Kidney (tissue), 14 donors: ENCODE measurements around the gene WWC1. TPM values are rescaled to one million over a fixed set of nuclear protein-coding genes. Genes with fewer than 3 reads are reported as not detected.

ENCODE experiments used
- DNase-seq, 5 donors: peaks; one replicate each; pipeline ENCODE4 v3.0.0-alpha.2; 2013 to 2020
- FAIRE-seq: peaks from 2 replicates; lab custom pipeline; 2012; peaks lifted over from hg19 to GRCh38; lab: Jason Lieb, UNC
- H3K27ac ChIP-seq, 2 donors: one replicate each; pipeline ENCODE4 v1.7.0; 2013; ENCODE audit warnings: low read depth in 2 of 2, low read length in 2 of 2, inconsistent platforms in 1 of 2
- H3K27me3 ChIP-seq: one replicate; pipeline ENCODE4 v1.7.1; 2013; ENCODE audit warnings: low read length, inconsistent platforms; ENCODE audit not compliant: control insufficient read depth, insufficient read depth
- H3K36me3 ChIP-seq, 3 donors: one replicate each; pipeline versions ENCODE4 v1.7.0 to v1.7.1; 2013; ENCODE audit warnings: low read length in 3 of 3, control low read depth in 1 of 3, inconsistent platforms in 1 of 3; ENCODE audit not compliant: insufficient read depth in 3 of 3, control insufficient read depth in 2 of 3
- H3K4me1 ChIP-seq, 3 donors: one replicate each; pipeline versions ENCODE4 v1.7.0 to v1.7.1; 2013; ENCODE audit warnings: low read length in 3 of 3, inconsistent platforms in 1 of 3, low read depth in 1 of 3; ENCODE audit not compliant: control insufficient read depth in 2 of 3, insufficient read depth in 2 of 3
- H3K4me3 ChIP-seq, 3 donors: one replicate each; pipeline versions ENCODE4 v1.7.0 to v1.8.1; 2013; ENCODE audit warnings: low read length in 3 of 3, control low read depth in 1 of 3, inconsistent platforms in 1 of 3
- H3K9ac ChIP-seq, 3 donors: one replicate each; pipeline versions ENCODE4 v1.7.0 to v1.7.1; 2013; ENCODE audit warnings: low read length in 3 of 3, control low read depth in 1 of 3, inconsistent platforms in 1 of 3
- H3K9me3 ChIP-seq, 3 donors: one replicate each; pipeline versions ENCODE4 v1.7.0 to v1.7.1; 2013; ENCODE audit warnings: low read length in 3 of 3, control low read depth in 1 of 3, inconsistent platforms in 1 of 3; ENCODE audit not compliant: control insufficient read depth in 2 of 3, insufficient read depth in 1 of 3
- intact Hi-C: fragments of 100-400 bp; cut with DNase I; formaldehyde crosslinking; loops from one replicate; pipeline ENCODE4 v1.11.1; 2022
- polyA plus RNA-seq: library from polyadenylated mRNA; stranded (reverse); fragments of 350-450 nt; fragmentation: Illumina TruSeq; extraction: RNeasy Lipid Tissue Mini Kit (QIAGEN cat#74804); gene quantifications from one replicate; pipeline ENCODE4 v1.2.3, GENCODE V29; 2014; ENCODE audit warnings: low read depth, low replicate concordance; ENCODE audit not compliant: insufficient read depth
- total RNA-seq: library from RNA; stranded (reverse); fragmentation: NEBNext Ultra II Directional; extraction: Animal tissue kit (Norgen Biotek cat#: 25700); gene quantifications from one replicate; pipeline ENCODE4 v1.2.1, GENCODE V29; 2021
- TF ChIP-seq, protein P1 (sequence below): IDR thresholded peaks from 3 replicates; pipeline ENCODE4 v1.5.1; 2012; ENCODE audit warnings: mild to moderate bottlenecking, moderate library complexity, borderline replicate concordance; ENCODE audit not compliant: insufficient read depth; ENCODE audit errors: extremely low read depth
- donor health status: control.
- donor health status: control.
- donor health status: control.
- donor health status: control.
- donor health status: control.
- donor health status: DM: yes; HTN: yes; CAD: no.
- donor health status: Normal renal cell carcinoma (clear cell type).

WWC1 gene
- total and polyA plus RNA-seq, 2 donors from 2014 or later, result 74.4 to 174 TPM

DNA sequence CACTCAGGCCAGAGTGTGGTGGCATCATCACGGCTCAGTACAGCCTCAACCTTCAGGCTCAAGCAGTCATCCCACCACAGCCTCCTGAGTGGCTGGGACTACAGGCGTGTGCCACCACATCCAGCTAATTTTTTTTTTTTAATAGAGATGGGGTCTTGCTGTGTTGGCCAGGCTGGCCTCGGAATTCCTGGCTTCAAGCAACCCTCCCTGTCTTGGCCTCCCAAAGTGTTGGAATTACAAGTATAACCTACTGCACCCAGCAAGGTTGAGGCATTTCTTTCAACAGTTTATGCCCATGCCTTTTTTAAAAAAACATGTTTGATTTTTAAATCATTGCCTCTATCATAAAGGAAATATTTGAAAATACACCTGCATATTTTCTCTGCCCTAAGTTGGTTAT lies 197.6 kb downstream of the WWC1 start:
- DNase-seq, result no peak
- H3K9me3 ChIP-seq, result no peaks in the 10 kb centered on the region
- peaks cover 9 to 33% (median 14%) of the 10 kb centered on the region in 3 donors for H3K36me3 ChIP-seq
- H3K4me1 ChIP-seq, result peaks cover 0 to 7% (median 2%) of the 10 kb centered on the region in 3 donors
- TF ChIP-seq, protein P1, sequence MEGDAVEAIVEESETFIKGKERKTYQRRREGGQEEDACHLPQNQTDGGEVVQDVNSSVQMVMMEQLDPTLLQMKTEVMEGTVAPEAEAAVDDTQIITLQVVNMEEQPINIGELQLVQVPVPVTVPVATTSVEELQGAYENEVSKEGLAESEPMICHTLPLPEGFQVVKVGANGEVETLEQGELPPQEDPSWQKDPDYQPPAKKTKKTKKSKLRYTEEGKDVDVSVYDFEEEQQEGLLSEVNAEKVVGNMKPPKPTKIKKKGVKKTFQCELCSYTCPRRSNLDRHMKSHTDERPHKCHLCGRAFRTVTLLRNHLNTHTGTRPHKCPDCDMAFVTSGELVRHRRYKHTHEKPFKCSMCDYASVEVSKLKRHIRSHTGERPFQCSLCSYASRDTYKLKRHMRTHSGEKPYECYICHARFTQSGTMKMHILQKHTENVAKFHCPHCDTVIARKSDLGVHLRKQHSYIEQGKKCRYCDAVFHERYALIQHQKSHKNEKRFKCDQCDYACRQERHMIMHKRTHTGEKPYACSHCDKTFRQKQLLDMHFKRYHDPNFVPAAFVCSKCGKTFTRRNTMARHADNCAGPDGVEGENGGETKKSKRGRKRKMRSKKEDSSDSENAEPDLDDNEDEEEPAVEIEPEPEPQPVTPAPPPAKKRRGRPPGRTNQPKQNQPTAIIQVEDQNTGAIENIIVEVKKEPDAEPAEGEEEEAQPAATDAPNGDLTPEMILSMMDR, result no peak
- no peak overlapping the region for H3K27ac ChIP-seq
- H3K9ac ChIP-seq, result no peak overlapping the region
- H3K4me3 ChIP-seq, result no peak overlapping the region
- intact Hi-C loops, result no loop called here
- H3K27me3 ChIP-seq, result no peaks in the 10 kb centered on the region
- FAIRE-seq, result no peak

DNA sequence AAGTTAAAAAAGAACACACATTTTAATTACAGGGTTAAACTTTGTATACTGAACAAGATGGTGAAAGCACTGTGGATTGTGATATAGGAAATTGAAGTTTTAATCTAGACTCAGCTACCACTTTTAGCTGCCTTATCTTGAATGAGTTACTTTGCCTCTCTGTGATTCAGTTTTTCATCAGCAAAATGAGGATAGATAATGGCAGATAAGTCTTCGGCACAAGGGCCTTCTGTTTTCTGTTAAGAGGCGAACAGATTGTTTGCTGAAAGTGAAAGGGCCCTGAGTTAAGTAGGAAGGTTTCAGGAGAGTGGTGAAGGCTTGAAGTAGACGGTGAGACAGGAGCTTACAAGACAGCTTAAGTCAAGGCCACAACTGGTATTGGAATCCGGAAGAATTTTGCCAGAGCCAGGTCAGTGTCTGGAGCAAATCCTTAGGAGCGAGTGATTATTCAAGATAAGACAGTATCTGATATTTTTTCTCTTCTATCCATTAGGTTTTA lies 202.7 kb downstream of the WWC1 start:
- TF ChIP-seq, protein P1, result no peak
- Histone ChIP-seq H3K4me1 (no peaks in the 10 kb centered on the region), H3K27ac (no peak overlapping the region), H3K27me3 (no peaks in the 10 kb centered on the region), H3K36me3 (peaks cover 9 to 48% (median 27%) of the 10 kb centered on the region in 3 donors), H3K9me3 (no peaks in the 10 kb centered on the region), H3K4me3 (no peak overlapping the region), H3K9ac (no peak overlapping the region)
- no peak for DNase-seq
- no peak for FAIRE-seq
- intact Hi-C loops, result no loop called here

DNA sequence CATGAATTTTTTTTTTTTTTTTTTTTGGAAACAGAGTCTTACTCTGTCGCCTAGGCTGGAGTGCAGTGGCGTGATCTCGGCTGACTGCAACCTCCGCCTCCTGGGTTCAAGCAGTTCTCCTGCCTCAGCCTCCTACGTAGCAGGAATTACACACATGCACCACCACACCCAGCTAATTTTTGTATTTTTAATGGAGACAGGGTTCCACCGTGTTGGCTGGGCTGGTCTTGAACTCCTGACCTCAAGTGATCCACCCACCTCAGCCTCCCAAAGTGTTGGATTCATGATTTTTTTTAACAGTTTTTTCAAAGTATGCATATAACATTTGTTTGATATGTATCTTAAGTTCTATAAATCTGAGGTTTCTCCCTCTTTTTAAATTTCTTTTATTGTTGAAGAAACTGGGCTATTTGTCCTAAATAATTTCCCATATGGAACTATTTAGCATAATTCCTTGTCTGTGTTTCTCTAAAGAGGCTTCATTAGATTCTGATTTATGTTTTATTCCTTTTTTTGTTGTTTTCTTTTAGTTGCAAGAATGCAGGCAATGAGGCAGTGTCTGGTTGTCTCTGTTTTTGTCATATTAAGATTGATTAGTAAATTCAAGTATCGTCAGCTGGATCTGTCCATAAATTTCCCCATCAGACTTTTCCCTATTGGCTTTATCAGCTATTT lies 211.3 kb downstream of the WWC1 start:
- Histone ChIP-seq H3K4me1 (no peaks in the 10 kb centered on the region), H3K4me3 (no peak overlapping the region), H3K27me3 (no peaks in the 10 kb centered on the region), H3K9me3 (no peaks in the 10 kb centered on the region), H3K36me3 (peaks cover 9 to 22% (median 17%) of the 10 kb centered on the region in 3 donors), H3K9ac (no peak overlapping the region), H3K27ac (no peak overlapping the region)
- intact Hi-C loops, result no loop called here
- TF ChIP-seq, protein P1, result no peak
- no peak for DNase-seq
- FAIRE-seq, result no peak
